Measurements from ENCODE around the gene METTL8. TPM values are rescaled to one million over a fixed set of nuclear protein-coding genes. Genes with fewer than 3 reads are reported as not detected.

METTL8 gene
- polyA plus RNA-seq, 1 of the 3 experiments (the other 2 are of a cell fraction) = 5.1 TPM

DNA sequence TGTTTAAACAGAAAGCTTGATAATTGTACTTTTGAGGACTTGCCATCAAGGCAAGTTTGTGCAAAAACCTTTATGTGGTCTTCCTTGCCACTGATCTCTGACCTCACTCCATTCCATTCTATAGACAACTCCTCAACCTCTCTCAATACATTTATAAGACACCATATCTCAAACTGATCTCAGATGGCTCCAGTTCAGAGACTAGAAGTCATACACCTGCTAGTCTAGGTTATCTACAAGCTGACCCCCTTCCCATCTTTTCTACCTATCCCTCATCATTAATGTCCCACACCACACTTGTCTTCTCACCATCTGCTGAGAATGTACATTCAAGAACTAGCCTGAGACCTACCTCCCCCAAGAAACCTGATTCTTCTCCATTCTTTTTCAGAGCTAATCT is 113.1 kb downstream of the METTL8 start:
- H3K9ac ChIP-seq = no peak overlapping the region
- CTCF ChIA-PET = interaction anchor here (1.2 kb wide), 1 partner anchor 448 kb away, joined by 4 read pairs; no protein-coding TSS in a partner anchor
- TF ChIP-seq CHD2 (IDR thresholded peaks at IDR 0.05; ENCODE audit: low read length, partially characterized antibody) = no peak
- TF ChIP-seq FOSL2 (IDR thresholded peaks at IDR 0.05; ENCODE audit: borderline replicate concordance, low read depth) = no peak
- TF ChIP-seq, protein P1, sequence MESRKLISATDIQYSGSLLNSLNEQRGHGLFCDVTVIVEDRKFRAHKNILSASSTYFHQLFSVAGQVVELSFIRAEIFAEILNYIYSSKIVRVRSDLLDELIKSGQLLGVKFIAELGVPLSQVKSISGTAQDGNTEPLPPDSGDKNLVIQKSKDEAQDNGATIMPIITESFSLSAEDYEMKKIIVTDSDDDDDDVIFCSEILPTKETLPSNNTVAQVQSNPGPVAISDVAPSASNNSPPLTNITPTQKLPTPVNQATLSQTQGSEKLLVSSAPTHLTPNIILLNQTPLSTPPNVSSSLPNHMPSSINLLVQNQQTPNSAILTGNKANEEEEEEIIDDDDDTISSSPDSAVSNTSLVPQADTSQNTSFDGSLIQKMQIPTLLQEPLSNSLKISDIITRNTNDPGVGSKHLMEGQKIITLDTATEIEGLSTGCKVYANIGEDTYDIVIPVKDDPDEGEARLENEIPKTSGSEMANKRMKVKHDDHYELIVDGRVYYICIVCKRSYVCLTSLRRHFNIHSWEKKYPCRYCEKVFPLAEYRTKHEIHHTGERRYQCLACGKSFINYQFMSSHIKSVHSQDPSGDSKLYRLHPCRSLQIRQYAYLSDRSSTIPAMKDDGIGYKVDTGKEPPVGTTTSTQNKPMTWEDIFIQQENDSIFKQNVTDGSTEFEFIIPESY (IDR thresholded peaks at IDR 0.05; ENCODE audit: borderline replicate concordance, low read depth) = no peak
- TF ChIP-seq RCOR1 (IDR thresholded peaks at IDR 0.05; ENCODE audit: low read length) = no peak
- TF ChIP-seq FOXM1 (IDR thresholded peaks at IDR 0.05; ENCODE audit: low read depth) = no peak
- TF ChIP-seq, protein P2, sequence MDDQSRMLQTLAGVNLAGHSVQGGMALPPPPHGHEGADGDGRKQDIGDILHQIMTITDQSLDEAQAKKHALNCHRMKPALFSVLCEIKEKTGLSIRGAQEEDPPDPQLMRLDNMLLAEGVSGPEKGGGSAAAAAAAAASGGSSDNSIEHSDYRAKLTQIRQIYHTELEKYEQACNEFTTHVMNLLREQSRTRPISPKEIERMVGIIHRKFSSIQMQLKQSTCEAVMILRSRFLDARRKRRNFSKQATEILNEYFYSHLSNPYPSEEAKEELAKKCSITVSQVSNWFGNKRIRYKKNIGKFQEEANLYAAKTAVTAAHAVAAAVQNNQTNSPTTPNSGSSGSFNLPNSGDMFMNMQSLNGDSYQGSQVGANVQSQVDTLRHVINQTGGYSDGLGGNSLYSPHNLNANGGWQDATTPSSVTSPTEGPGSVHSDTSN (IDR thresholded peaks at IDR 0.05) = no peak
- TF ChIP-seq, protein P3, sequence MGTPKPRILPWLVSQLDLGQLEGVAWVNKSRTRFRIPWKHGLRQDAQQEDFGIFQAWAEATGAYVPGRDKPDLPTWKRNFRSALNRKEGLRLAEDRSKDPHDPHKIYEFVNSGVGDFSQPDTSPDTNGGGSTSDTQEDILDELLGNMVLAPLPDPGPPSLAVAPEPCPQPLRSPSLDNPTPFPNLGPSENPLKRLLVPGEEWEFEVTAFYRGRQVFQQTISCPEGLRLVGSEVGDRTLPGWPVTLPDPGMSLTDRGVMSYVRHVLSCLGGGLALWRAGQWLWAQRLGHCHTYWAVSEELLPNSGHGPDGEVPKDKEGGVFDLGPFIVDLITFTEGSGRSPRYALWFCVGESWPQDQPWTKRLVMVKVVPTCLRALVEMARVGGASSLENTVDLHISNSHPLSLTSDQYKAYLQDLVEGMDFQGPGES (IDR thresholded peaks at IDR 0.05; ENCODE audit: low read depth, low read length) = no peak
- no peak for TF ChIP-seq TEAD4 (IDR thresholded peaks at IDR 0.05; ENCODE audit: borderline replicate concordance, insufficient read depth)
- no peak for TF ChIP-seq GATA2 (CRISPR knock-in tag; IDR thresholded peaks at IDR 0.05)
- TF ChIP-seq GABPA (IDR thresholded peaks at IDR 0.05; ENCODE audit: low read depth) = no peak
- TF ChIP-seq TCF12 (IDR thresholded peaks at IDR 0.05) = no peak
- TF ChIP-seq JUND (IDR thresholded peaks at IDR 0.05) = no peak
- TF ChIP-seq SMC3 (IDR thresholded peaks at IDR 0.05; ENCODE audit: low read depth, low read length) = no peak
- no peak for TF ChIP-seq RAD21 (IDR thresholded peaks at IDR 0.05; ENCODE audit: low read length)
- TF ChIP-seq, protein P4, sequence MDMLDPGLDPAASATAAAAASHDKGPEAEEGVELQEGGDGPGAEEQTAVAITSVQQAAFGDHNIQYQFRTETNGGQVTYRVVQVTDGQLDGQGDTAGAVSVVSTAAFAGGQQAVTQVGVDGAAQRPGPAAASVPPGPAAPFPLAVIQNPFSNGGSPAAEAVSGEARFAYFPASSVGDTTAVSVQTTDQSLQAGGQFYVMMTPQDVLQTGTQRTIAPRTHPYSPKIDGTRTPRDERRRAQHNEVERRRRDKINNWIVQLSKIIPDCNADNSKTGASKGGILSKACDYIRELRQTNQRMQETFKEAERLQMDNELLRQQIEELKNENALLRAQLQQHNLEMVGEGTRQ (IDR thresholded peaks at IDR 0.05; ENCODE audit: borderline replicate concordance, low read depth, low read length) = no peak
- TF ChIP-seq NRF1 (IDR thresholded peaks at IDR 0.05; ENCODE audit: low read depth, low read length) = no peak
- TF ChIP-seq YY1 (IDR thresholded peaks at IDR 0.05; ENCODE audit: low read depth) = no peak
- TF ChIP-seq MEF2A (IDR thresholded peaks at IDR 0.05; ENCODE audit: borderline replicate concordance, low read depth) = no peak
- TF ChIP-seq EP300 (IDR thresholded peaks at IDR 0.05; ENCODE audit: borderline replicate concordance in 1 of 2, low read depth in 1 of 2, low read length in 1 of 2) = no peak
- TF ChIP-seq TAF1 (IDR thresholded peaks at IDR 0.05; ENCODE audit: borderline replicate concordance, low read depth, low read length) = no peak
- H3K9me2 ChIP-seq = no peaks in the 10 kb centered on the region
- POLR2A ChIA-PET = no interaction called here
- H3K27me3 ChIP-seq (ENCODE audit: insufficient read depth) = no peaks in the 10 kb centered on the region
- no peaks in the 10 kb centered on the region for H3K79me2 ChIP-seq (ENCODE audit: insufficient read depth)
- peaks cover 0 to 19% of the 10 kb centered on the region in 2 experiments for H3K36me3 ChIP-seq (replicated peaks in 1 of 2; ENCODE audit: control insufficient read depth in 1 of 2, insufficient read depth in 2 of 2, low read length in 1 of 2)
- no peak overlapping the region for H2AFZ ChIP-seq (ENCODE audit: low read depth)
- no peak overlapping the region for H3K4me3 ChIP-seq (ENCODE audit: low read depth in 2 of 2, low read length in 1 of 2)
- no peaks in the 10 kb centered on the region for H3K9me3 ChIP-seq
- no peak overlapping the region for H3K27ac ChIP-seq (ENCODE audit: low read depth in 2 of 2, low read length in 1 of 2)
- no peaks in the 10 kb centered on the region for H3F3A ChIP-seq (replicated peaks; ENCODE audit: insufficient read depth)
- no peaks in the 10 kb centered on the region for H4K20me1 ChIP-seq (ENCODE audit: insufficient read depth)
- H3K4me2 ChIP-seq = no peak overlapping the region
- no peak for DNase-seq
- H3K4me1 ChIP-seq (ENCODE audit: control insufficient read depth in 1 of 2, insufficient read depth in 2 of 2, low read depth in 1 of 2, low read length in 1 of 2) = peaks cover 0 to 5% of the 10 kb centered on the region in 2 experiments; a peak in 1 of 4 replicates
